HG02970 (cell line): ENCODE data around the gene KCNJ10.
"Not testable (repeated sequence)": the region's sequence is repeated elsewhere in the genome, so short reads cannot be mapped to it uniquely, and the experiment has no call there.

ENCODE experiments used
- ATAC-seq: cut with Tn5 transposase; IDR thresholded peaks from one replicate; pipeline ENCODE4 v1.9.1; 2021; ENCODE audit warnings: mild to moderate bottlenecking, moderate library complexity, moderate number of reproducible peaks; ENCODE audit not compliant: unreplicated experiment, low FRiP score

Gene KCNJ10

DNA sequence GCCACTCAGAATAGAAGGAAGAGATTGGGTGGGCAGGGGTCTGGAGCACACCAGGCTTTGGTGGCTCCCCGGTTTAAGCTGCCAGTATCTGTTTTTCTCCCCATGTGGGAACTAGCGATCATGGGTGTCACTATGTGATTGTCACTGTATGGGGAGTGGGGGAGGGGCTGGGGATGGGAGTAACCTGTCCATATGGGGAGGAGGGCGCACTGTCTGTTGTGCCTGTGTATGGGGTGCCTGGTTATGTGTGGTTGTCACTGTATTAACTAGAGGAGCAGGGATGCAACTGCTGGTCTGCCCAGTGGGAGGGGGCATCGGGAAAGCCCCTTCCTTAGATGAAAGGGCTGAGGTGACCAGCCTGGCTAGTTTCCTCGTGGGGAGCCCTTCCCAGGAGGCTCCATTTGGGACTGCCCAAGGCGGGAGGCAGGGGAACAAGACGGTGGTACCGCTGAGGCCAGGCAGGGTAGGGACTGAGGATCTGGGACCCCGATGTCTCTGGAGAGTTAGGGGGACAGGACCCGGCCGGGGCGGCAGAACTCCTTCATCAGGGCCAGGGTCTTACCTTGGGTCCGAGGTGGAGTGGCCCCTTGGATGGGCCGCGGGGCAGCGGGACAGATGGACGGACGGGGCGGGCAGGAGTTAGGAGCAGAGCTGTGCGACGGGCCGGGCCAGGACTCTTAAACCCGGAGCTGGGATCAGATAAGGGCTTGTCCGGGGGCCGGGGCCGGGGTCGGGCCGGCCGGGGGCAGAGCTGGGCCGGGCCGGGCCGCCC, at the start of gene KCNJ10:
Gene KCNJ10 (minus strand): TSS at position 701 of the 772 bp plus-strand sequence. CDS start 27,628 bp downstream, outside the sequence.
- no peak for ATAC-seq

DNA sequence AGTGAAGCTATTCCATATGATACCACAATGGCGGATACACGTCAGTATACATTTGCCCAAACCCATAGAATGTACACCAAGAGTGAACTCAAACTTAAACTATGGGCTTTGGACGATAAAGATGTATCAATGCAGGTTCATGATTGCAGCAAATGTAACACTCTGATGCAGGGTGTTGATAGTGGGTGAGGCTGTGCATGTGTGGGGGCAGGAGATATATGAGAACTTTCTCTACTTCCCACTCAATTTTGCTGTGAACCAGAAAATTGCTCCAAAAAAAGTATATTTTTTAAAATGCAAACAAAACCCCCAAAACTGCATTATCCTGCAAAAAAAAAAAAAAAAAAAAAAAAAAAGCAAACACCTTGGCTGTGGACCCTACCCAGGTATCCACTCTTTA, 49.0 kb upstream of the KCNJ10 start:
- ATAC-seq: no peak

DNA sequence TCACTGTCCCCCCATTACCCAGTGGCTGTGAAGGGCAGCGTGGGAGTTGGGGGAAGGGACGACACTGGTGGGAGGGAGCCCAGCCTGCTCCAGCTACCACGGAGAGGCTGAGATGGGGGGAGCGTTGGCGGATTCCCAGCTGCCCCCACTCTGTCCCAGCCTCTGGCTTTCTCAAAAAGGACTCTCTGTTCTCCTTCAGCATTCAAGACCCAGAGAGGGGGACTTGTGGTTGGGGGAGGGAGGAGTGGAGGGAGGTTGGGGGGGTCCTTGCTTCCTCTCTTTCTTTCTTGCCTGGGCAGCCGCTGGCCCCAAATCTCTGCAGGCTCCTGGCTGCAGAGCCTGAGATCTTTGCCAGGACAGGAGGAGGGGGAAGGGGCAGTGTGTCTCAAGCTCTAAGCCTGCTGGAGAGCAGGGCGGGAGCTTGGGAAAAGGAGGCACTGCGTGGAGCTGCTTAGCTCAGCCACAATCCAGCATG, 47.8 kb upstream of the KCNJ10 start:
- ATAC-seq: no peak

DNA sequence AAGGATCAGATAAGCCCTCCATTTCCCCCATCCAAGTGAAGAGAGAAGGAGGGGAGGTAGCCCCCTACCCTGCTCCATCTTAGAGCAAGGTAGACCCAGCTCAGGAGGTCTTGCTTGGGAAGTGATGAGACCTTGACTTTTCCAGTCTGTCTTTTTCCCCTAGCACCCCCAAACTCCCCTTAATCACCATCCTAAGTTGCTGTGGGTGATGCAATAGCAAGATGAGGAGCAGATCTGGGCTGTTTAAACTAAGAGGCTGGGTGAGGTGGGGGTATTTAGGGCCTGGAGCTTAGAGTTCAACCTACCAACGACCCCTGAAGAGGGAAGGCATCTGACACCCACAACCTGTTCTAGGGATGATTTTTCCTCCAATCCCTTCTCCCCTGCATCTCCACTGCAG, 47.3 kb upstream of the KCNJ10 start:
- ATAC-seq: no peak

DNA sequence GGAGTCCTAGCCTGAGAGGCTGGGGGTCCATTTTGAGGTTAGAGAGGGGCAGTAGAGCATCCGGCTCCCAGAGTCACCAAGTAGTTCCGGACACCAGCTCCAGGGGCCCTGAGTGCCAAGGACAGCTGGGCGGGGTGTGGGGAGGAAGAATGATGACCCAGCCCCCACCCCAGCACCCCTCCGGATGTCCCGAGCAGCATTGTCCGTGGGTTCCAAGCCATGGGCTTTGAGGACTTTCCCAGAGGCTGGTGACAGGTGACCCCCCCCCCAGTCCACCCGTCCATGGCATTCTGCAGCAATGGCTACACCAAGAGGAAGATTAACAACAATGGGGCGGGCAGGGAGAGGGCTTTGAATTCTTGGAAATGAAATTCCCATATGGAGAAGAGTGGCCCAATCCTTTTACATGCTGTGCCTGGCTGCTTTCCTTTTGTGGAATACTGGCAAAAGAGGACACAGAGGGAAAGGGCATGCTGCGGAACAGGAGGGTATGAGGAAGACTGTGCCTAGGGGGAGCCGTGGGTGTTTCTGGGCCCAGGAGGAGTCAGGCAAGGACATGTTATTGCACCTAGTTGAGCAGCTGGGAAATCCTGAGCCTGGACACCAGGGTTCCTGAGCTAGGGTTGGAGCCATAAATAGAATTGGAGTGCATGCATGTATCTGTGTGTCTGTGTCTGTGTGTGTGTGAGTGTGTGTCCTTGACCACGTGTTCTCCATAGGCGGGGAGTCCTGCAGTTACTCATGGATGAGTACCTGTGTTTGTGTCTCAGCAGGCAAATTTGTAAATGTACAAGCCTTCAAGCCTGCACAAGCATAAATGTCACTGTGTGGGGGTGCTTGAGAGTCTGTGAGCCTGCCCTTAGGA, 46.6 kb upstream of the KCNJ10 start:
- ATAC-seq: no peak

DNA sequence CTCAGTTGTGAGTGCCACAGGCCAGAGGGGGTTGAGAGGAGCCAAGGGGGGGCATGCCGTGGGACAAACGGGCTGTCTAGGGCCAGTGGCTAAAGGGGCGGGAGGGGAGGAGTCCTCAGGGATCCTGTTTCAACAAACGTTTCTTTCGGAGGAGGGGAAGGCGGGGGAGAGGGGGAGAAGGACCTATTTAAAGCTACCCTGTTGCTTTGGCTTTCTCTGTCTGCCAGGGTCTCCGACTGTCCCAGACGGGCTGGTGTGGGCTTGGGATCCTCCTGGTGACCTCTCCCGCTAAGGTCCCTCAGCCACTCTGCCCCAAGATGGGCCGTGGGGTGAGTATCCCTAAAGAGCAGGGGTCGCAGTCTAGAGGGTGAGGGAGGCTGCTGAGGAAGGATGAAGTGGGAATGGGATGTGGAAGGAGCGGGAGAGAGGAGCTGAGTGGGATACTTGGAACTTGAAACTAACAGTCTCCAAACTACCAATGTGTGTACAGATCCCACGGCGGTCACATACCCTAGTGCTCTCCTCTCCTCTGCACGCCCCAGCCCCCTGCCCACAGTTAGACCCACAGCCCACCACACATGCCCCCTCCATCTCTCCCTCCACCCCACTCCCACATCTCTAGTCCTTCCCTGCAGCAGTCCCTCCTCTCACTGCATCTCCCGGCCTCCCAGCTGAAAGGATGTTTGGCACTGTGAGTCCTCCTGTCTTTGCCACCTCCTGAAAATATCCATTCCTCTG, 45.8 kb upstream of the KCNJ10 start, which contains the start of gene ATP1A2:
Gene ATP1A2 (plus strand): TSS at position 215 of the 738 bp plus-strand sequence. CDS start 103 bp downstream, at position 318.
- ATAC-seq: no peak

DNA sequence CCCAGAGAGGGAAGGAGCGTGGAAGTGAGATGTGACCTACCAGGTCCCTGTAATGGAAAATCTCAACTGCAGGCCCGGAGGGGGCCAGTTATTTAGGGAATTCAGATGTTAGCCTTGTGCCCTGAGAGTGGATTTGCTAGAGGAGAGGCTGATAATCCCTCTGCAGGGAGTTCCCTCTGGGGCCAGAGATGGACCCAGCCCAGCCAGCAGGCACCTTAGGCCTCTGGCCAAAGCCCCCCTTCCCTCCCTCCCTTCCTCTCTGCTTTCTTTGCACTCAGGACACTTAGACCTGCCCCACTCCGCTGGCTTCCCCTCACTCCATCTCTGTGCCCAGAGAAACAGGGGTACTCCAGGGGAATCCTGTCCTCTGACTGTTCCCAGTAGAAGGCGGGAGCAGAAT, 44.1 kb upstream of the KCNJ10 start:
- no peak for ATAC-seq

DNA sequence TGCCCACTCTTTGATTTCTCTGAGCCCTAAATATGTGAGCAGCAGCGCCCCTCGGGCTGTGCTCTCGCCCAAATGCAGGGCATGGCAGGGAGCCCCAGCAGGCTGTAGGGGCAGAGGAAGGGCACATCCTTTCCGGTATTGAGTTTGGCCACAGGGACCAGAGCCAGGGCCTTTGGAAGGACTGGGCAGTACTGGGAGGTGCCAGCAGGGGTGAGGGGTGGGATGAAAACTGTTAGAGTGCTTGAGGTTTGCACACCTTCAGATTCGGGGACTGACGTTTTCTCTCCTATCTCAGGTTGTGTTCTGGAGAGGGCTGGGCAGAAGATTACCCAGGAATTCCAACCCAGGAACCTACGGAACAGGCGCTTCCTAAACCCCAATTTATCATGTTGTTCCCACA, 43.4 kb upstream of the KCNJ10 start:
- no peak for ATAC-seq

DNA sequence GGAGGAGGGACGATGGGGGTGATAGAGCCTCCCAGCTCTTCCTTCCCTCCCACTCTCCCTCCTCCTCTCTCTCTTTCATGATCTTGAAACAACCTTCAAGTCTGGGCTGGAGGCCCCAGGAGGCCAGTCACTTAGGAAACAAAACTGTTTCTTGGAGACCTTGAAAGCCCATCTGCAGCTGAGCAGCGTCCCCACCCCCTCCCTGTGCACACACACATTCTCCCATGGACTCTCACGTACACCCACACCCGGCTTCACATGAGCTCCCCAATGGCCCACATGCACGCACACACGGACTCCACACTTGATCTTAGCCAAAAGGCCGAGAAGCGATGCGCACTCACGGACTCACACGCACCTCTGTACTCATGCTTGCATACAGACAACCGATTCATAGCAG, 42.4 kb upstream of the KCNJ10 start:
- no peak for ATAC-seq

DNA sequence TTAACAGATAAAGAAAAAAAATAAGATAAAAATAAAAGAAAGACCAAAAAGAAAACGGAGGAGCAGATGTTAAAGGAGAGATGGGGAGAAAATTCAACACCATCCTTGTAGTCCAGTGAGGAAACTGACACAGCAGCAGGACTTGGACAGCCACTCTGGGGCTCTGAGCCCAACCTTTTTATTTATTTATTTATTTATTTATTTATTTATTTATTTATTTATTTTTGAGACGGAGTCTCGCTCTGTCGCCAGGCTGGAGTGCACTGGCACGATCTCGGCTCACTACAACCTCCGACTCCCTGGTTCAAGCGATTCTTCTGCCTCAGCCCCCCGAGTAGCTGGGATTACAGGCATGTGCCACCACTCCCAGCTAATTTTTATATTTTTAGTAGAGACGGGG, 41.5 kb upstream of the KCNJ10 start:
- not testable (repeated sequence) for ATAC-seq

DNA sequence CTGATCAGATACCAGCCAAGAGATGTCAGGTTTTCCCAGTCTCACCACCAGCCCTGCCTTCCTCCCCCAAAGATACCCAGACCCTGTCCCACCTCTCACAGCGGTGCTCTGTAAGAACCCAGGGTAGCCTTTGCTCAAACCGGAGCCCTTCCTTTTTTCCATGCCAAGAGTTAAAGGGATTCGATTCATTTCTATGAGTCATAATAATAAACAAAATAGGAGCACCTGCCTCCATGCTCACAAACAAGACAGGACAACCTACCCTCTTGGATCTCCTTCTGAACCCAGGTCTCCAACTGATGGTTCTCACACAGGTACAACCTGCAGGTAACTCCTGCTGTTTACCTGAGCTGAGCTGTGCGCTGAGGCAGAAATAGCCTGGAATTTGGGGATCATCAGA, 39.7 kb upstream of the KCNJ10 start:
- ATAC-seq: no peak

DNA sequence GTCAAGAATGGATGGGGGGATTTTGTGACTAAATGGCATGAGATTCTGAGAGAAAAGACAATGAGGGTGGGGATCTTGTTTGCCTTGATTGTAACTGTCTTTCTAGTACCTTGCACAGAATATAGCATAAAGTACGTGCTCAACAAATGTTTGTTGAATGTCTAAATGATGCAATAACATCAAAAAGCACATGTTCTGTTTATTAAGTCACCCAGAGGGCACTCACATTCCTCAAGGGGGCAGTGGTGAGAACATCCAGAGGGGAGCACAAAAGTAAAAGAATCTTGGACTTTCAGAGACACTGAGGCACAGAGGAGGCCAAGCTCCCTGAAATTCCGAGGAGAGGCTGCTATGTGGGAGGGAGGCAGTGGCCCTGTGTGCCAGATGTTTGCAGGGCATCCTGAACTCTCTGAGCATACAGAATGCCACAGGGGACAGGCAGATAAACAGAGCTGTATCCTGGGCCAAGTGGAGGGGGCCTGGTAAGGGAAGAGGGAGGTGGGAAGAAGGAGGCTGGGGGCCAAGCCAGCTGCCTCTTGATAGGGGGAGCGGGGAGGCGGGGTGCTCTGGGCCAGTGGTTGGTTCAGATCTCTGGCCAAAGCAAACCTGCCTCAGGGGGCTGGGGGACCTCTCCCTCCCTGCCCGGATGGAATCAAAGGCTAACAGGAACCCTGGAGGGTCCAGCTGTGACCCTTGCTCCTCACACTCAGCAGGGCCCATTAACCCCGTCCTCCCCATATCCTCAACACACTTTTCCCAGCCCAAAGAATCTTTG, 39.1 kb upstream of the KCNJ10 start:
- no peak for ATAC-seq

DNA sequence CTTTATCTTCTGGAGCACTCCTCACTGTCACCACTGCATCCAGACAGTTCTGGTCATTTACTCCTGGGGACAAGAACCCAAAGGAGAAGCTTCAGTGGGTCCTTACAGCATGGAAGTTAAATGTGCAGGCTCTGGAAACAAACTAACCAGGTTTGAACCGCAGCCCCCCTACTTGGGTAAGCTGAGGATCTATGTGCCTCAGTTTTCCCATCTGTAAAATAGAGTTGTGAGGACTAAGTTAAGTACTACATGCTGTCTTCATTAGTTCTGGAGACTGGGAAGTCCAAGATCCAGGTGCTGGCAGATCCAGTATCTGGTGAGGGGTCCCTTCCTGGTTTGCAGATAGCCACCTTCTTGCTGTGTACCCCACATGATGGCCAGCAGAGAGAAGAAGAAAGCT, 37.6 kb upstream of the KCNJ10 start:
- no peak for ATAC-seq

DNA sequence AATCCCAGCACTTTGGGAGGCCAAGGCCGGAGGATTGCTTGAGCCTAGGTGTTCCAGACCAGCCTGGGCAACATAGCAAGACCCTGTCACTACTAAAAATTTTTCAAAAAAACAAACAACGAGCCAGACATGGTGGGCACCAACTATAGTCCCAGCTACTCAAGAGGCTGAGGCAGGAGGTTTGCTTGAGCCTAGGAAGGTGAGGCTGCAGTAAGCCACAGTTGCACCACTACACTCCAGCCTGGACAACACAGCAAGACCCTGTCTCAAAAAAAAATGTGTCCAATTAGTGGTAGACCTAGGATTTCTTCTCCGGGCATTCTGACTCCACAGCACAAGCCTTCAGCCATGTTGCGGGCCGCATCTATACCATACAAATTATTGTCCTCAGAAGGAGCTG, 35.2 kb upstream of the KCNJ10 start:
- ATAC-seq: no peak

DNA sequence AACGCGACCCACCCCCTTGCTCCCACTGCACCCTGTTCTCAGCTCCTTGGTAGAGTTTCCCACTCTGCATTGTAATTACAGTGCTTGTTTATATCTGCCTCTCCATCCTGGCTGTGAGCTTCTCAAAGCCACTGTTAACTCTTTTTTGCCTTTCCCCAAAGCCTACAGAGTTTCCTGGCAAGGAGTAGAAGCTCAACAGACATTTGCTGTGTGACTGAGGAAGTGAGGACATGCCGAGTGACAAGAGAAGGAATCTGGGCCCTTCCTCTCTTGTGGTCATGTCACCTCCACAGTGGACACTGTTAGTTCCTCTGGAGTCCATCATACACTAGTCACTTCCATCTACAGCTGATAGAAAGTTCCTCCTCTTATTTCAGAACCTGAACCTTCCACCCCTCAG, 34.5 kb upstream of the KCNJ10 start:
- no peak for ATAC-seq

DNA sequence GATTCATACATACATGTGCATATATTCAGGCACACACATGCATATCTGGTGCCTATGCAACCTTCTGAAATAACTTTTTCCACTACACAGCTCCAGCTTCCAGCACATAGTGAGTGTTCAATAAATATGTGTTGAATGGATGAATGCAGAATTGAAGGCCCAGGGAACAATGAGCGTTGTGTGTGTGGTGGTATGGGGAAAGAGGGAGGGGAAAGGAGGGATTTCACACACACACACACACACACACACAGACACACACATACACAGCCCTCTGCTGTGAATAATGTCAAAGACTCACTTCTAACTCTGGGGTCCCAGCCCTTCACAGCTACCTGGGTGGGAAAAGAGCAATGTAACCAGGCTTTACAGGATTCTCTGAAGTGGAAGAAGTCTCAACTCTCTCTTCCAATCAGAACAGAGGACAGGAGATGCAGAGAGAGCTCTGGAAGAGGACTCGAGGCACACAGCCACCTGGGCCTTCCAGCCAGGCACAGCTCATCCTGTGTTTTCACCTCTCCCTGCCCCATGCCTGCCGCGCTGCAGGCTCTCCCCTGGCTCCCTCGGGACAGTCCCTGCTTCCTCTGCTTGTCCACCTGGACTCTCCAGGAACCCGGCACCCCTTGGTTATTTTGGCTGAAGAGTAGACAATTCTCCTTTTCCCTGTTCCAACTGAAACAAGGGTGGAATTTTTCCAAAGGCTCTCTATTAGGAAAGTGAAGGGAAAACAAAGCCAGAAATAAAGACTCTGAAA, 33.9 kb upstream of the KCNJ10 start:
- ATAC-seq: no peak

DNA sequence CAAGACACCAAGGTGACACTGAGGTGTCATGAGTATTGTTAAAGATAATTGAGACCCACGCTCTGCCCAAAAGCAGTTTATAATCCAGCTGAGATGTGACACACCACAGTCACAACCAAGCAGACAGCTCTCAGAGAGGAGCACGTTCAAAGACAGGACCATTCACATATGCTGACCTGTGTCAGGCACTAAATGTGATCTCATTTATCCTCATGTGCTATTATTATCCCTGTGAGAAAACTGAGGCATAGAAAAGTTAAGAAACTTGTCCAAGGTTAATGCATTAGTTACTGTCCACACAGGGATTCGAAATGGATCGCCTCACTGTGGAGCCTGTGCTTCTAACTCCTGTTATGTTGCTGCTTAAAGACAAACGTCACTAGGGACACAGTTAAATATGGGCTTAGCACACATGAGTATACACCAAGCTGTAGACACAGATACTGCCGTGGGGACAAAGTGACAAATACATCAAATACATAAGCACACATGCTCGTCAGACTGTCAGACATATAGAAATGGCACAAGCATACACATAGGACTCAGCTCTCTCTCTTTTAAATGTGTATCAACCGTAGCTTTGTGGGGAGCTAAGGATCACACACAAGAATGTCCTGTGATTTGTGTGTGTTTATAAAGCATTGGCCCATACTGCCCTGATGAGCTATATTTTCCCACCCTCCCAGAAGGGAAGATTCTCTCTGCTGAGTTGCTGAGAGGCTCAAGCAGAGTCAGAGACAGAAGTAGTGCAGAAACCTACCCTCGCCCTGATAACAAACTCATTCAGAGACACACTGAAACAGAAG, 32.0 kb upstream of the KCNJ10 start:
- ATAC-seq: no peak

DNA sequence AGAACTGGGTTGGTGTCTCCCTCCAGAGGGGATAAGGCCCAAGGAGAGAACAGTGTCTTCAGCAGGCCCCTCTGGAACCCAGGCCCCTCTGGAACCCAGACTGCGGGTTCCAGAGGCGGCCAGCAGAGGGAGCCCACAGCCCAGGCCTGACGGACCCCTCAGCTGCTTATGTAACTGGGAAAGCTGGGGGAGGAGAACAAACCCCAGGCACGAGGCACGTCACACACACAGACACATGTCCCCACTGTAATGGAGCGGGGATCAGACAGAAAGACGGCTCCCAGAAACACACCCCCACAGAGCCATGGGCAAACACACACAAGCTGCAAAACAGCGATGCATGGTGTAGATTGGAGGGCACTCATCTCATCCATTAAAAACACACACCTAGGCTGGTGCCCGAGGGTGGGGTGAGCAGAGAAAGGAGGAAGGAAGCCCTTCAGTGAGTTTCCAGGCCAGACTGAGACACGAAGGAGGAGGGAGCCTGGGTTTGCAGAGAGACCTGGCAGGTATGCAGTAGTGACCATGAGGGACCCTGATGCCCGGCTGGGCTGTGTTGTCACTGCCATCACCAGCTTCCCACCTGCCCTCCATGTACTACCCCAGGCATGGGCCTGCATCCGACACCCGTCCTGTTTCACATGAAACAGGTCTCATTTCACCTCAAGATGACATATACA, 31.2 kb upstream of the KCNJ10 start:
- ATAC-seq: no peak
